Omental fat pad (tissue), 4 donors: Measurements from ENCODE around the gene SLX4. TPM values are rescaled to one million over a fixed set of nuclear protein-coding genes. Genes with fewer than 3 reads are reported as not detected.

Experiments
- ATAC-seq: fragments of 150-250 bp; one replicate; pipeline ENCODE4 v1.9.1; 2016; ENCODE audit warnings: mild to moderate bottlenecking, moderate library complexity; ENCODE audit not compliant: low FRiP score
- DNase-seq: peaks from one replicate; pipeline ENCODE4 v3.0.0-alpha.2; 2019; ENCODE audit warnings: low spot score
- total RNA-seq, 4 donors: library from RNA; depleted of rRNA; stranded (reverse); fragments of >200 nt; gene quantifications; one replicate each; pipeline ENCODE4 v1.1.0, GENCODE V29; 2016
- TF ChIP-seq, protein P1 (sequence below), 3 donors: fragments of 450-650 bp; IDR thresholded peaks; one replicate each; pipeline ENCODE4 v1.5.1; 2016 to 2017; ENCODE audit warnings: antibody characterized with exemption in 3 of 3, mild to moderate bottlenecking in 3 of 3, moderate library complexity in 2 of 3

Gene SLX4
- total RNA-seq, 4 donors from 2014 or later = 2.9 to 4.4 (median 3.3) TPM

GRCh38 chr16:3538222-3538621 lies 73.2 kb downstream of the SLX4 start:
- no peak for ATAC-seq
- TF ChIP-seq, protein P1, sequence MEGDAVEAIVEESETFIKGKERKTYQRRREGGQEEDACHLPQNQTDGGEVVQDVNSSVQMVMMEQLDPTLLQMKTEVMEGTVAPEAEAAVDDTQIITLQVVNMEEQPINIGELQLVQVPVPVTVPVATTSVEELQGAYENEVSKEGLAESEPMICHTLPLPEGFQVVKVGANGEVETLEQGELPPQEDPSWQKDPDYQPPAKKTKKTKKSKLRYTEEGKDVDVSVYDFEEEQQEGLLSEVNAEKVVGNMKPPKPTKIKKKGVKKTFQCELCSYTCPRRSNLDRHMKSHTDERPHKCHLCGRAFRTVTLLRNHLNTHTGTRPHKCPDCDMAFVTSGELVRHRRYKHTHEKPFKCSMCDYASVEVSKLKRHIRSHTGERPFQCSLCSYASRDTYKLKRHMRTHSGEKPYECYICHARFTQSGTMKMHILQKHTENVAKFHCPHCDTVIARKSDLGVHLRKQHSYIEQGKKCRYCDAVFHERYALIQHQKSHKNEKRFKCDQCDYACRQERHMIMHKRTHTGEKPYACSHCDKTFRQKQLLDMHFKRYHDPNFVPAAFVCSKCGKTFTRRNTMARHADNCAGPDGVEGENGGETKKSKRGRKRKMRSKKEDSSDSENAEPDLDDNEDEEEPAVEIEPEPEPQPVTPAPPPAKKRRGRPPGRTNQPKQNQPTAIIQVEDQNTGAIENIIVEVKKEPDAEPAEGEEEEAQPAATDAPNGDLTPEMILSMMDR (IDR thresholded peaks at IDR 0.05) = no peak

GRCh38 chr16:3536851-3537250 lies 74.6 kb downstream of the SLX4 start:
- ATAC-seq = no peak
- TF ChIP-seq, protein P1 (IDR thresholded peaks at IDR 0.05) = no peak
- no peak for DNase-seq

More at GRCh38 chr16:3538222-3538621, 73.2 kb downstream of the SLX4 start:
- DNase-seq = no peak

GRCh38 chr16:3536271-3536731 lies 75.1 kb downstream of the SLX4 start:
- TF ChIP-seq, protein P1 (IDR thresholded peaks at IDR 0.05) = no peak
- DNase-seq (no peak), ATAC-seq (no peak)

DNA sequence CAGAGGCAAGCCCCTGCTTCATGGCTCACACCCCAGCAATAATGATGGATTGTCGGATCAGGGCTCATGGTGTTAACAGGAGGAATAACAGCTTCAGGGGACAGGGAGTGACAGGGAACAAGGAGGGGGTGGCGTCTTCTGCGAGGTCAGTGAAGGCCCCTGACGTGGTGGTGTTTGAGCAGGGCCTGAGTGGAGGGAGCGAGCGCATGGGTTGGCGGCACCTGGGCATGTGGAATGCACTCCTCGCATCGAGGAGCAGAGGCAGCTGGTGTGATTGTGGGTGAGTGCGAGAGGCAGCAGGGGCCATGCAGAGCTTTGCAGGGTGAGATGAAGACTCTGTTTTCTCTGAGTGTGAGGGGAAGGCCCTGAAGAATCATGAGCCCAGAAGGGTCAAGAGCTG lies 77.3 kb downstream of the SLX4 start:
- DNase-seq (no peak), ATAC-seq (no peak)
- TF ChIP-seq, protein P1 (IDR thresholded peaks at IDR 0.05) = no peak

DNA sequence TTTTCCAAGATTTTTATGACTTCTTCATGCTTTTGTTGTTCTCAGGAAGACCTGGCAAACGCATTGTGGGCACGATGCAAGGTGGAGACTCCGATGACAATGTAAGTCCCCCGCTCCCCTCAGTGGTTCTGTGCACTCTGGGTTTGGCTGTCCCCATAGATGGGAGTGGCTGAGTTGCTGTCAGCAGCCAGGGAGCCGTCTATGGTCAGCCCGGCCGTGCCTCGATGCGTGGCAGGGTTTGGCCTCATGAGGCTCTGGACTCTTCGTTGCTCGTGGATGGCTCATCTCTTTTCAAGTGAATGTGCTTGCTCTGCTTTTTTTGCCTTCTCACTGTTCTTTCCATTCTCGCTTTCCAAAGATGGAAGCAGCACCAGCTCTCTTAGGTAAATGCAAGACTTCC lies 78.7 kb downstream of the SLX4 start:
- DNase-seq = no peak
- no peak for ATAC-seq
- TF ChIP-seq, protein P1 (IDR thresholded peaks at IDR 0.05) = no peak

Other genes starting within 250 kb of the SLX4 start
- gene ZSCAN32, start 210.6 kb downstream of the SLX4 start, total RNA-seq = 10 to 100 TPM in 2 of 4 donors, 1 to 10 TPM in 2; 6.5 to 16.6 (median 11.1) TPM
- gene ZNF174, start 210.4 kb downstream of the SLX4 start, total RNA-seq = 10 to 100 TPM in 1 of 4 donors, 1 to 10 TPM in 3; 6.2 to 16.6 (median 8.6) TPM
- gene ZNF597, start 168.1 kb downstream of the SLX4 start, total RNA-seq = 1 to 10 TPM; 2.0 to 3.3 (median 2.7) TPM
- 10 to 100 TPM; 17.0 to 31.7 (median 26.5) TPM for gene NAA60, start 167.9 kb downstream of the SLX4 start, total RNA-seq
- not detected for gene C16orf90, start 116.1 kb downstream of the SLX4 start, total RNA-seq
- 10 to 100 TPM in 2 of 4 donors, 1 to 10 TPM in 2; 8.5 to 17.8 (median 12.5) TPM for gene CLUAP1, start 110.6 kb downstream of the SLX4 start, total RNA-seq
- 1 to 10 TPM in 3 of 4 donors, under 1 TPM in 1; 0.65 to 4.1 (median 1.1) TPM for gene NLRC3, start 34.2 kb downstream of the SLX4 start, total RNA-seq
- 10 to 100 TPM in 3 of 4 donors, 1 to 10 TPM in 1; 4.6 to 14.8 (median 12.3) TPM for gene DNASE1, start 43.1 kb upstream of the SLX4 start, total RNA-seq
- gene TRAP1, start 105.9 kb upstream of the SLX4 start, total RNA-seq = 10 to 100 TPM; 53.4 to 79.9 (median 70.5) TPM